Activated CD8-positive, alpha-beta memory T cell treated with anti-CD3 and anti-CD28 coated beads for 24 hours (primary cell): ENCODE data around the gene PABPN1L.
A peak's percentile ranks its signal among the peaks of the same experiment; 100 is the strongest.
"Not testable (repeated sequence)": the region's sequence is repeated elsewhere in the genome, so short reads cannot be mapped to it uniquely, and the experiment has no call there.

Experiments used
- DNase-seq: peaks from one replicate; pipeline ENCODE4 v3.0.0-alpha.2; 2020

The PABPN1L gene

GRCh38 chr16:88825146-88825545 lies 41.3 kb downstream of the PABPN1L start:
- DNase-seq, result no peak

DNA sequence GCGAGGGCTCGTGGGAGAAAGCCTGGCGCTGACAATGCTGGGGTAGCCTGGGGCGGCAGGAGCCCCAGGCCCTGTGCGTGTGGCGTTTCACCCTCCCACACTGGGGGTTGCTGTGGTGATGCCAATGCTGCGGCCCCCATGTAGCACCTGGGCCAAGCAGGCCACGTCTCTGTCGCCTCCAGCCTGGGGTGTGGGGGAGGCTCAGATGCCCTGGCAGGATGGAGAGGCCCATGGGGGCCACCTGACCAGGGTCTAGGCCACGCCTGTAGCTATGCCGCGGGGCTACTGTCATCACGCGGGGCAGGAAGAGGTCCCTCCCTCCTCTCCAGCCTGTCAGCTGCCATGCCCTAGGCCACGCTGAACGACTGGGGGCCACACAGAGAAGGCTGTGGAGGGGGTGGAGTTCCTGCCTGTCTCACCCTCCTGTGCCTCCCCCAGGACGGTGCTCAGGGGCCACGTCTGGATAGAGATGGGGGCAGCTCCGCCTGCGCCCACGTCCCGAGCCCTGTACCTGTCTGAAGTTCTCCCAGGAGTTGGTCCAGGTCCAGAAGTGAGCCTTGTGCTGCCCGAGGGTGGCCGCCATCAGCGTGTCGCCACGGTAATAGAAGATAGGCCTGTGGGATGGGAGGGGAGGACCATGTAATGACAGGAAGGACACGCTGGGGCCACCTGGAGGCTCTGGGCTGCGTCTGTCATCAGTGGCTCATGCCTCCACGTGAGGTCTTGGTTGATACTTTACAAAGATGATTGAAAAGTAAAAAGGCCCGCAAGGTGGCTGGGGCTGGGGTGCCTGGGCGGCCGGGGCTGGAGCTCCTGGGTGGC lies 42.0 kb downstream of the PABPN1L start:
- DNase-seq, result no peak

DNA sequence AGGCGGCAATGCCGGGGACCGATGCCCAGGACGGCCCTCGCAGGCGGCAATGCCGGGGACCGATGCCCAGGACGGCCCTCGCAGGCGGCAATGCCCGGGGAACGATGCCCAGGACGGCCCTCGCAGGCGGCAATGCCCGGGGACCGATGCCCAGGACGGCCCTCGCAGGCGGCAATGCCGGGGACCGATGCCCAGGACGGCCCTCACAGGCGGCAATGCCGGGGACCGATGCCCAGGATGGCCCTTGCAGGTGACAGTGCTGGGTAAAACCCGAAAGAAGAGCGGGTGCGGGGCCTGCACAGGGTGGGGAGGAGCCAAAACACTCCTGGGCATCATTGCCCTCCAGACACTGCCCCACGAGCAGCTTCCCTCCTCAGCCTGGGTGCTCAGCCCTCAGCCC lies 42.8 kb downstream of the PABPN1L start:
- DNase-seq, result not testable (repeated sequence)

- no peak for DNase-seq
Observed at GRCh38 chr16:88822281-88823040, 44.0 kb downstream of the PABPN1L start.

DNA sequence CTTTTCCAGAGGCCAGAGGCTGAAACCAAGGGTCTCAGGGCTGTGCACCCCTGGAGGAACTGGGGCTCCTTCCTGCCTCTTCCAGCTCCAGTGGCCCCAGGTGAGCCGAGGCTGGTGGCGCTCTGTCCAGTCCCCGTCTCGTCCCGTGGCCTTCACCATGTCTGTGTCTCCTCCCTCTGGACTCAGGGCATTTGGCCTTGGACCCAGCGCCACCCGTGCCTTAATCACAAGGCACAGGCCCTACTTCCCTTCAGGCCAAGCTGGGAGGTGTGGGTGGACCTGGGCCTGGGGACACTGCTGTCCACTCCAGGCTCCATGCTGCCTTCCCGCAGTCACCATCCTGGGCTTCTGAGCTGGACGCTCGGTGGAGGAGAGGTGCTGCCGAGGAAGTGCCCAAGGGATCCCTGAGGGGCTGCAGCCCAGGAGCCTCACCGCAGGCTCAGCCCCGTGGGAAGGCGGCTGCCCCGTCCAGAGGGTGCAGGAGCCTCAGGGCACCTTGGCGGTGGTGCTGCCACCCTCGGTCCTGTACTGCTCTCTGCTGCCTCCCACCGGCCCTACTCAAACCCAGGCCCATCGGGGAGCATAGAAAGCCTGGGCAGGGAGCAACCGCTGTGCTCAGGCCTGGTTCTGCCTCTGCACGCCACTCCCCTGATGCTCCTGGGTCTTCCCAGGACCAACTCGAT lies 45.2 kb downstream of the PABPN1L start:
- no peak for DNase-seq

DNA sequence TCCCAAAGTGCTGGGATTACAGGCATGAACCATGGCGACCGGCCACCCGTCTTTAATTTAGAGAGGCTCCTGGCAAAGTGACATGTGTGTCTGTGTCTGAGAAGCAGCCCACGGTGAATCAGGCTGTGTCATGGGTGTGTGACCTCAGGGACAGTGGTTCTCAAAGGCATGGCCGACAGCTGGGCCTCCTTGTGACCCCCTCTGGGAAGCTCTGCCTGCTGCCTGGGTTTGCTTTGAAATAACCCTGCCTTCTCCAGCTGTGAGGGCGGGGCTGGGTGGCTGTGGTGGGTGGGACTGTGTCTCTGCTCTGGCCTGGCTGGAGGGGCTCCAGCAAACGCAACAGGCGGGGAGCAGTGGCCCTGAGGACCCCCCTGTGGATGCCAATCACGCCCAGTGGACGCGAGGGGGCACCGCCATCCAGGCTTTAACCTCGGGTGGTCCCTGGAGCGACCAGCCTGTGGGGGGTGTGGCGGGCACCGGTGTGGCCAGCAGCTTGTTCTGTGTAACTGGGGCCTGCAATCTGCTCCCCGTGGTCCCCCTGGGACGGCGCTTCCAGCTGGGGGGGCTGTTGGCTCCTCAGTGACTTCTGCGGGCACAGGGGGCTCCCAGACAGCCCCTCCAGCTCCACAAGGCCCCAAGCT lies 46.0 kb downstream of the PABPN1L start:
- DNase-seq, result no peak

GRCh38 chr16:88819126-88819525 lies 47.3 kb downstream of the PABPN1L start:
- DNase-seq, result no peak

- no peak for DNase-seq
Observed at GRCh38 chr16:88818575-88818874, 47.9 kb downstream of the PABPN1L start.

- no peak for DNase-seq
Observed at GRCh38 chr16:88817785-88818574, 48.5 kb downstream of the PABPN1L start.

- no peak for DNase-seq
Observed at GRCh38 chr16:88816736-88817535, 49.5 kb downstream of the PABPN1L start.

DNA sequence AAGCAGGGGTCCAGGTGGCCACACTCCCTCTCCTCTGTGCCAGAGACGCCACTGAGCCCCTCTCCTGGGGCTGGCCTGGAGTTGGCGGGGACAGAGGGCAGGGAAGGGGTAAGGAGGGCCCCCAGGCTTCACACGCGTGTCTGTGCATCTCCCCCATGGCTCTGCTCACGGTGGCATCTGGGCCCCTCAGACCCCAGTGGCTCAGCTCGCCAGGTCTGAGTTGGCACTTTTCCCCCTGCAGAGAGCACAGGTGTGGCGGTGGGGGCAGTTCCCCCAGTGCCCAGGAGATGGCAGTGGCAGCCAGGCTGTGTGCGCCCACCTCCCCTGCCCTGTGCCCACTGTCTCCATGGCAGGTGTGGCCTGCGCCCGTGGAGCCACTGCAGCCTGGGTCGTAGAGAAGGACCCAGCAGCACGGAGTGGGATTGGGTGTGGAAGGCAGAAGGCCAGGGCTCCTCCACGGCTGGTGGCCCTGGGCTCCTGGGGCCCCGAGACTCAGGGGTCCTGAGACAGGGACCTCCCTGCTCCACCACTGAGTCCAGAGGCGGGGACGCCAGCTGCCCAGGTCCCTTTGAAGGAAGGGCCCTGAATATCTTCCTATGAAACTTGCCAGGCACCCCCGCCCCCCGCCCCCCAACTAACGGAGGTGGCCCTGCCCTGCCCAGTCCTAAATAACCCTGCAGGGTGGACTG lies 50.4 kb downstream of the PABPN1L start:
- peak; percentile 85 for DNase-seq

- no peak for DNase-seq
Observed at GRCh38 chr16:88815227-88815626, 51.2 kb downstream of the PABPN1L start.

GRCh38 chr16:88814144-88814502 lies 52.3 kb downstream of the PABPN1L start:
- no peak for DNase-seq
